ENCODE measurements around the gene TMEM37. TPM values are rescaled to one million over a fixed set of nuclear protein-coding genes. Genes with fewer than 3 reads are reported as not detected.

The TMEM37 gene
- polyA plus RNA-seq, 1 of the 3 experiments (the other 2 are of a cell fraction), result 0.25 TPM

GRCh38 chr2:119430023-119430498, 1.6 kb upstream of the TMEM37 start:
- Histone ChIP-seq H3K27ac (ENCODE audit: low read depth in 2 of 2, low read length in 1 of 2) (no peak overlapping the region), H3K79me2 (ENCODE audit: insufficient read depth) (no peaks in the 10 kb centered on the region), H3K4me2 (no peak overlapping the region), H3K9ac (no peak overlapping the region), H3K4me1 (ENCODE audit: control insufficient read depth in 1 of 2, insufficient read depth in 2 of 2, low read depth in 1 of 2, low read length in 1 of 2) (peaks cover 0 to 4% of the 10 kb centered on the region in 2 experiments; a peak in 2 of 4 replicates), H3K9me2 (no peaks in the 10 kb centered on the region), H4K20me1 (ENCODE audit: insufficient read depth) (no peaks in the 10 kb centered on the region), H3K27me3 (ENCODE audit: insufficient read depth) (peaks cover 4% of the 10 kb centered on the region), H3F3A (replicated peaks; ENCODE audit: insufficient read depth) (no peaks in the 10 kb centered on the region), H3K9me3 (no peaks in the 10 kb centered on the region), H3K4me3 (ENCODE audit: low read depth in 2 of 2, low read length in 1 of 2) (no peak overlapping the region), H3K36me3 (replicated peaks in 1 of 2; ENCODE audit: control insufficient read depth in 1 of 2, insufficient read depth in 2 of 2, low read length in 1 of 2) (no peaks in the 10 kb centered on the region), H2AFZ (ENCODE audit: low read depth) (no peak overlapping the region)
- CTCF ChIA-PET, result interaction anchor here (3.6 kb wide), 1 partner anchor 46 kb away, joined by 16 read pairs; no protein-coding TSS in a partner anchor
- DNase-seq, result no peak
- WGBS (ENCODE audit: low lambda C conversion rate), result 92% methylated on average over 2 of the region's 5 CpGs
- POLR2A ChIA-PET, result no interaction called here
- TF ChIP-seq MXI1 (IDR thresholded peaks at IDR 0.05; ENCODE audit: low read depth, low read length) (no peak), FOXJ3 (CRISPR knock-in tag; IDR thresholded peaks at IDR 0.05) (no peak), YY1 (IDR thresholded peaks at IDR 0.05; ENCODE audit: low read depth) (no peak), TAF1 (IDR thresholded peaks at IDR 0.05; ENCODE audit: borderline replicate concordance, low read depth, low read length) (no peak), REST (IDR thresholded peaks at IDR 0.05; ENCODE audit: low read depth, low read length) (no peak), TEAD4 (IDR thresholded peaks at IDR 0.05; ENCODE audit: borderline replicate concordance, insufficient read depth) (no peak), NFIC (IDR thresholded peaks at IDR 0.05; ENCODE audit: borderline replicate concordance) (no peak), IRF3 (IDR thresholded peaks at IDR 0.05; ENCODE audit: low read depth, low read length) (no peak), GABPA (IDR thresholded peaks at IDR 0.05; ENCODE audit: low read depth) (no peak), SMC3 (IDR thresholded peaks at IDR 0.05; ENCODE audit: low read depth, low read length) (no peak), FOSL2 (IDR thresholded peaks at IDR 0.05; ENCODE audit: borderline replicate concordance, low read depth) (no peak), FOXM1 (IDR thresholded peaks at IDR 0.05; ENCODE audit: low read depth) (no peak), CTCF (IDR thresholded peaks at IDR 0.05) (no peak), SIN3A (IDR thresholded peaks at IDR 0.05; ENCODE audit: borderline replicate concordance, low read depth, low read length) (no peak), USF2 (IDR thresholded peaks at IDR 0.05; ENCODE audit: borderline replicate concordance, low read depth, low read length) (no peak), GATA2 (CRISPR knock-in tag; IDR thresholded peaks at IDR 0.05) (no peak), PBX3 (IDR thresholded peaks at IDR 0.05) (no peak)

All from SK-N-SH (cell line).